Activated CD8-positive, alpha-beta T cell treated with anti-CD3 and anti-CD28 coated beads for 36 hours (primary cell): ENCODE results near the gene POU5F1. TPM values are rescaled to one million over a fixed set of nuclear protein-coding genes. Genes with fewer than 3 reads are reported as not detected.

ENCODE experiments used
- ATAC-seq: fragments of 200-7000 bp; cut with Tn5 transposase; one replicate; pipeline ENCODE4 v1.10.0; 2021; ENCODE audit warnings: mild to moderate bottlenecking, moderate library complexity
- CTCF ChIA-PET: fragments of 350-600 bp; sonication (Branson Sonifier 250); formaldehyde crosslinking; loops from one replicate; lab custom pipeline; 2021; ENCODE audit warnings: antibody characterized with exemption; lab: Charles Lee
- POLR2A ChIA-PET: fragments of 350-600 bp; sonication (Branson Sonifier 250); formaldehyde crosslinking; loops from one replicate; lab custom pipeline; 2021; ENCODE audit warnings: antibody characterized with exemption; lab: Charles Lee
- DNase-seq: peaks from one replicate; pipeline ENCODE4 v3.0.0-alpha.2; 2020
- H3K27ac Mint-ChIP-seq: one replicate; pipeline ENCODE4 v1.8.0; 2021; ENCODE audit warnings: mild to moderate bottlenecking, mixed read lengths
- H3K27me3 Mint-ChIP-seq: one replicate; pipeline ENCODE4 v1.8.0; 2021; ENCODE audit warnings: mixed read lengths
- H3K36me3 Mint-ChIP-seq: one replicate; pipeline ENCODE4 v1.8.0; 2021; ENCODE audit warnings: low read depth, mixed read lengths
- H3K4me1 Mint-ChIP-seq: one replicate; pipeline ENCODE4 v1.8.0; 2021; ENCODE audit warnings: low read depth, mixed read lengths
- H3K4me3 Mint-ChIP-seq: one replicate; pipeline ENCODE4 v1.8.0; 2021; ENCODE audit warnings: mild to moderate bottlenecking, moderate library complexity, mixed read lengths
- H3K9me3 Mint-ChIP-seq: one replicate; pipeline ENCODE4 v1.8.0; 2021; ENCODE audit warnings: mixed read lengths
- intact Hi-C: fragments of 100-400 bp; cut with micrococcal nuclease; formaldehyde crosslinking; loops from one replicate; pipeline ENCODE4 v1.10.0; 2022
- total RNA-seq, 2 experiments: library from RNA; stranded (reverse); gene quantifications; one replicate each; pipeline ENCODE4 v1.2.3, GENCODE V29; 2021
- TF ChIP-seq, protein P1 (sequence below): fragments of 200-600 bp; IDR thresholded peaks from one replicate; pipeline ENCODE4 v1.8.0; 2022; ENCODE audit warnings: antibody characterized with exemption, mild to moderate bottlenecking

Gene POU5F1
- total RNA-seq, 2 experiments from 2014 or later, result not detected

DNA sequence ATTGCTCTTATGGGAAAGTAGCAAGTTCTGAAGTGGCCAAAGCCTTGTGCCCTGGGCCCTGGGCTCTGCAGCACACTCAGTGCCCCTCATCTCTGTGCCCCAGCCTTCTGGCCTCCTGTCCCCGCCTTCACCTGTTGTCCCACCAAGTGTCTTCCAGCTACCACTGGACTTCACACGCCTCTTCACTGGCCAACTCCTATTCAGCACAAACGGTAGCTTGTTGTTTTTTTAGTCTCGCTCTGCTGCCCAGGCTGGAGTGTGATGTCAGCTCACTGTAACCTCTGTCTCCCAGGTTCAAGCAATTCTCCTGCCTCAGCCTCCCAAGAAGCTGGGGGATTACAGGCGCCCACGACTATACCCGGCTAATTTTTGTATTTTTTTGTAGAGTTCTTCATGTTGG lies 17.7 kb downstream of the POU5F1 start:
- TF ChIP-seq, protein P1, sequence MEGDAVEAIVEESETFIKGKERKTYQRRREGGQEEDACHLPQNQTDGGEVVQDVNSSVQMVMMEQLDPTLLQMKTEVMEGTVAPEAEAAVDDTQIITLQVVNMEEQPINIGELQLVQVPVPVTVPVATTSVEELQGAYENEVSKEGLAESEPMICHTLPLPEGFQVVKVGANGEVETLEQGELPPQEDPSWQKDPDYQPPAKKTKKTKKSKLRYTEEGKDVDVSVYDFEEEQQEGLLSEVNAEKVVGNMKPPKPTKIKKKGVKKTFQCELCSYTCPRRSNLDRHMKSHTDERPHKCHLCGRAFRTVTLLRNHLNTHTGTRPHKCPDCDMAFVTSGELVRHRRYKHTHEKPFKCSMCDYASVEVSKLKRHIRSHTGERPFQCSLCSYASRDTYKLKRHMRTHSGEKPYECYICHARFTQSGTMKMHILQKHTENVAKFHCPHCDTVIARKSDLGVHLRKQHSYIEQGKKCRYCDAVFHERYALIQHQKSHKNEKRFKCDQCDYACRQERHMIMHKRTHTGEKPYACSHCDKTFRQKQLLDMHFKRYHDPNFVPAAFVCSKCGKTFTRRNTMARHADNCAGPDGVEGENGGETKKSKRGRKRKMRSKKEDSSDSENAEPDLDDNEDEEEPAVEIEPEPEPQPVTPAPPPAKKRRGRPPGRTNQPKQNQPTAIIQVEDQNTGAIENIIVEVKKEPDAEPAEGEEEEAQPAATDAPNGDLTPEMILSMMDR, result no peak
- POLR2A ChIA-PET, result interaction anchor here (1.0 kb wide), 1 partner anchor 9 kb away, joined by 3 read pairs; no protein-coding TSS in a partner anchor
- Mint-ChIP-seq H3K4me3 (no peak overlapping the region), H3K9me3 (no peaks in the 10 kb centered on the region), H3K27ac (no peak overlapping the region), H3K4me1 (peaks cover 5% of the 10 kb centered on the region), H3K36me3 (peaks cover 26% of the 10 kb centered on the region), H3K27me3 (no peaks in the 10 kb centered on the region)
- ATAC-seq (no peak), DNase-seq (no peak)
- CTCF ChIA-PET, result no interaction called here
- intact Hi-C loops, result no loop called here

DNA sequence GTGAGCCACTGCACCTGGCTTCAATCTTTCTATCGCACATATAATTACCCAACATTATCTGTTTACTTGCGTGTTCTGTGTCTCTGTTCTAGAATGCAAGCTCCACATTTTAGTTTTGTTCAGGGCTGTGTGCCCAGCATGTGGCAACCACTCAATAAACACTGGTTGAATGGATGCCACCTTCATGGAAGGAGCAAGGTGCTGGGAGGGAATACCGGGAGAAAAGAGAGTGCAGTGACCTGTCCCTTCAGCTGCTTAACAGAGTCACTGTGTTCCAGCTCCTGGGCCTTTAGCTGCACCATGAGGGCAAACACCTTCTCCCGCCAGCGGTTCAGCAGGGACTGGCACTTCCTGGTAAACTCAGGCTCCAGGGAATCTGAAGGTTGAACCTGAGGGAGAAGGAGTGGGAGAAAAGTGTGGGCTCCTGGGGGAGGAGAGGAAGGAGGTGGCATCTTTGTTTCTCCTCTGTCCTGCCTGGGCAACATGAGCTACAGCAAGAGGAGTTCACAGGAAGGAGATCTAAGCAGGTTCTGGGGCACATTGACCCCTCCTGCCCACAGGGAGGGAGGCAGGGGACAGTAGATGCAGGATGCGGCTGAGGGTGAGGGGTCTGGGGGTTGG lies 20.5 kb downstream of the POU5F1 start:
- intact Hi-C loops, result no loop called here
- Mint-ChIP-seq H3K9me3 (no peaks in the 10 kb centered on the region), H3K27me3 (no peaks in the 10 kb centered on the region), H3K36me3 (peaks cover 17% of the 10 kb centered on the region), H3K4me1 (no peaks in the 10 kb centered on the region), H3K4me3 (no peak overlapping the region), H3K27ac (no peak overlapping the region)
- POLR2A ChIA-PET, result interaction anchor here (0.6 kb wide), 1 partner anchor 18 kb away, joined by 3 read pairs; no protein-coding TSS in a partner anchor
- CTCF ChIA-PET, result interaction anchor here (1.3 to 1.6 kb wide), 2 partner anchors 43 to 217 kb away, joined by 3 to 5 read pairs; no protein-coding TSS in a partner anchor
- ATAC-seq (no peak), DNase-seq (no peak)
- TF ChIP-seq, protein P1, result no peak

DNA sequence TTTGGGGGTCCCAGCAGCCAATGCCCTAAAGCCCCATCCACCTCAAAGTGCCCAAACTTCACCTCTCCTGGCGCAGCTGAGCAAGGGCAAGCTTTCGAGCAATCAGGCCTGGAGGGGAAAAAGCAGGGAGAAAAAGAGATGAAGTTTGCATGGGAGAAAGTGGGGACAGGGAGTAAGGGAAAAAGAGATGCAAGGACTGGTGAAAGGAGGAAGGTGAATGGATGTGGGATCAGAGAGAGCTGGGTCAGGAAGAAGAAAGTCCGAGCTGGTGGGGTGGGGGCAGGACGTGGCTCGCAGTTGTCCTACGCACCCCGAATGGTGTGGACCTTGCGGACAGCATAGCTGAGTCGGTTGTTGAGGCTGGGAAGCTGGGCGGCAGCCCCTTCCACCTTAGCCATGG lies 25.1 kb downstream of the POU5F1 start:
- H3K4me3 Mint-ChIP-seq, result no peak overlapping the region
- CTCF ChIA-PET, result interaction anchor here (0.8 to 1.0 kb wide), 2 partner anchors 17 to 228 kb away, joined by 3 to 4 read pairs; no protein-coding TSS in a partner anchor
- POLR2A ChIA-PET, result interaction anchor here (1.6 to 1.7 kb wide), 2 partner anchors 27 to 51 kb away, joined by 5 to 10 read pairs; no protein-coding TSS in a partner anchor
- no peaks in the 10 kb centered on the region for H3K27me3 Mint-ChIP-seq
- intact Hi-C loops, result no loop called here
- H3K36me3 Mint-ChIP-seq, result peaks cover 2% of the 10 kb centered on the region
- H3K4me1 Mint-ChIP-seq, result no peaks in the 10 kb centered on the region
- no peak overlapping the region for H3K27ac Mint-ChIP-seq
- ATAC-seq (no peak), DNase-seq (no peak)
- no peaks in the 10 kb centered on the region for H3K9me3 Mint-ChIP-seq
- TF ChIP-seq, protein P1, result no peak

DNA sequence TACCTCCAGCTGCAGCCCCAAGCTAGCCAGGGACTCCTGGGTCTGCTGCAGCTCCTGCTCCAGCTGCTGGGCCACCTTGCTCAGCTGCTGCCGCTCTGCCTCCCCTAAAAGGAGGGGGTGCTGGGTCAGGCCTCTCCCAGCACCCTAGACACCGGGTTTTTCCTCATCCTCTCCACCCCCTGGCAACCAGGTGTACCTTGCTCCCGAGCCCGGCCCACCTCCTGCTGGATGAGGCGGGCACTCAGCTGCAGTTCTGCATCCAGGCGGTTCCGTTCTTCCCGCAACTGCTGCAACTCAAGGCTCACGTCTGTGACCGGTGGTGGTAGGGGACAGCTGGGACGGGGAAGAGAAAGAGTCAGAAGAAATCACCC lies 25.5 kb downstream of the POU5F1 start:
- POLR2A ChIA-PET, result interaction anchor here (1.6 kb wide), 1 partner anchor 52 kb away, joined by 10 read pairs; no protein-coding TSS in a partner anchor
- no peak overlapping the region for H3K4me3 Mint-ChIP-seq
- peaks cover 2% of the 10 kb centered on the region for H3K36me3 Mint-ChIP-seq
- H3K27me3 Mint-ChIP-seq, result no peaks in the 10 kb centered on the region
- intact Hi-C loops, result no loop called here
- ATAC-seq (no peak), DNase-seq (no peak)
- no peaks in the 10 kb centered on the region for H3K9me3 Mint-ChIP-seq
- CTCF ChIA-PET, result interaction anchor here (0.8 kb wide), 1 partner anchor 228 kb away, joined by 3 read pairs; no protein-coding TSS in a partner anchor
- TF ChIP-seq, protein P1, result no peak
- no peak overlapping the region for H3K27ac Mint-ChIP-seq
- no peaks in the 10 kb centered on the region for H3K4me1 Mint-ChIP-seq
